T-helper 1 cell (primary cell): ENCODE measurements around the gene MUC4.
"Not testable (repeated sequence)": the region's sequence is repeated elsewhere in the genome, so short reads cannot be mapped to it uniquely, and the experiment has no call there.

Source experiments
- DNase-seq, 5 donors: peaks; one replicate each; pipeline ENCODE4 v3.0.0-alpha.2; 2012 to 2020

Gene MUC4

DNA sequence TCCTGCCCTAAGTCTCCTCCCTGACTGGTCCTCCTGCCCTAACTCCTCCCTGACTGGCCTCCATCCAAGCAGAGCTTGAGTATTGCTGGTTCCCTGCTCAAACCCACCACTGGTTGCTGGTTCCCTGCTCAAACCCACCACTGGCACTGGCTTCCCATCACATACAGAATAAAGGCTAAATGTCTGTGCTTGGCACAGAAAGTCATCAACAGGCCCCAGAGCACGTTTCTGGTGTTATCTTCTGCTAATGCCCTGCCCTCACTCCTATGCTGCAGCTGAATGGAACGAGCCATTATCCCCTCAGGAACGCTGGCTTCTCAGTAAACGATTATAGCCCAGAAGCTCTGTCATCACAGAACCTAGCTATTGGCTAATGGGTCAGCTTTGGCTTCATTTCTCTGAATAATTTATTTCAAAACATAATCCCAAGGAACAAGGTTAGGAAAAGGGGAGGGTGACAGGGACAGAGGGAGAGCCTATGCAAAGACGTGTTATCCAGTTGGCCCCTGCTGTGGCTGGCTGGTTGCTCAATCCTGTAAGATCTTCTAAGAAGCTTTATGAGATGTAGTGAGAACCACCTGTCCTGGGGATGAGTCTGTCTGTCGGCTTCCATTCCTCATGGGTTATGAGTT is 97.2 kb downstream of the MUC4 start:
- peak in 1 of 5 donors; percentile 25 for DNase-seq

DNA sequence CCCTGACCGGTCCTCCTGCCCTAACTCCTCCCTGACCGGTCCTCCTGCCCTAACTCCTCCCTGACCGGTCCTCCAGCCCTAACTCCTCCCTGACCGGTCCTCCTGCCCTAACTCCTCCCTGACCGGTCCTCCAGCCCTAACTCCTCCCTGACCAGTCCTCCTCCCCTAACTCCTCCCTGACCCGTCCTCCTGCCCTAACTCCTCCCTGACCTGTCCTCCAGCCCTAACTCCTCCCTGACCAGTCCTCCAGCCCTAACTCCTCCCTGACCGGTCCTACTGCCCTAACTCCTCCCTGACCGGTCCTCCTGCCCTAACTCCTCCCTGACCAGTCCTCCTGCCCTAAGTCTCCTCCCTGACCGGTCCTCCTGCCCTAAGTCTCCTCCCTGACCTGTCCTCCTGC is 98.6 kb downstream of the MUC4 start:
- not testable (repeated sequence) for DNase-seq

- DNase-seq = peak in 1 of 5 donors; percentile 46
These were observed 99.2 kb downstream of the MUC4 start for GRCh38 chr3:195712535-195712910.

DNA sequence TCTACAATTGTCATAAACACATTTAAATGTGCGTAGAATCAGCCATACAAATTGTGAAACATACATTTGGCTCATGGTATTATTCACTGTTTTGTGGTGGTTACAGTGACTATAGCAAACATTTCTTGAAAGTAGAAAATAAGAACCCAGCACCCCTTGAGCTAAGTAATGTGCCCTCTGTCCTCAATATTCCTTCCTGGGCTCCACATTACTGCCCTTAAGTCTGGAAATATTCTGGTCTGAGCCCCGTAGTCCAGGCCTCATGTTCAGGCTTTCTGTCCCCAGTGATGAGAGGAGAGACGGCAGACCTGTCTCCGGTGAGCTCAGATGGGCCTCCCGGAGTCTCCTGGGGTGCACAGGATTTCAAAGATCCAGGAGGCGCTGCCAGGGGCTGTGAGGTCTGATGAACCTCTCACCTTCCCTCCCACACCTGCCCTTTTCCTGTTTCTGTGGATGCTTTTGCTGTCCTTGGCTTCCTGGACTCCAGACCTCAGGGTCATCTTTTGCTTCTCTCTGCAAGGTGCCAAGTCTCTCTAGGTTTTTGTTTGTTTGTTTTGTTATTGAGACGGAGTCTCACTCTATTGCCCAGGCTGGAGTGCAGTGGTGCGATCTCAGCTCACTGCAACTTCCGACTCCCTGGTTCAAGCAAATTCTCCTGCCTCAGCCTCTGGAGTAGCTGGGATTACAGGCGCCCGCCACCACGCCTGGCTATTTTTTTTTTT is 99.8 kb downstream of the MUC4 start:
- DNase-seq = peak in 1 of 5 donors; percentile 26

DNA sequence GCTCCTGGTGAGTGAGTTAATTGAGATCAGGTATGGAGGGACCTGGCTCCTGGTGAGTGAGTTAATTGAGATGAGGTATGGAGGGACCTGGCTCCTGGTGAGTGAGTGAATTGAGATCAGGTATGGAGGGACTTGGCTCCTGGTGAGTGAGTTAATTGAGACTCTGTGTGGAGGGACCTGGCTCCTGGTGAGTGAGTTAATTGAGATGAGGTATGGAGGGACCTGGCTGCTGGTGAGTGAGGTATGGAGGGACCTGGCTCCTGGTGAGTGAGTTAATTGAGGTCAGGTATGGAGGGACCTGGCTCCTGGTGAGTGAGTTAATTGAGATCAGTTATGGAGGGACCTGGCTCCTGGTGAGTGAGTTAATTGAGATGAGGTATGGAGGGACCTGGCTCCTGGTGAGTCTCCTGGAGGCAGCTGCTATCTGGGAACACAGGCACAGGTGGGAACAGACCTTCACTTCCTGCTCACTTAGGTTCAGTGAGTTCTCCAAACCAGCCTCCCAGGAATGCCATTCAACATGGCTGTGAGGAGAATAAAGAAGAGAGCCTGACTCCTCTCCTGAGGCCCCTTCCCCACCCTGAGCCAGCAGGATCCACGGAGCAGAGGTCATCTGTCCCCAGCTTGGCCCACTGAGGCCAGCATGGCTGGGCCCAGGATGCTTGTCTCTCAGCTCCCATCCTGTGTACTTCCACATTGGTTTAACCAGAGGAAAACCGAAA is 100.5 kb downstream of the MUC4 start:
- DNase-seq = peak in 1 of 5 donors; percentile 8

GRCh38 chr3:195710126-195710905 is 101.4 kb downstream of the MUC4 start:
- peak in 1 of 5 donors; percentile 10 for DNase-seq

GRCh38 chr3:195709676-195710085 is 102.0 kb downstream of the MUC4 start:
- DNase-seq = peak in 1 of 5 donors; percentile 10

GRCh38 chr3:195708626-195709481 is 102.9 kb downstream of the MUC4 start:
- DNase-seq = peak in 1 of 5 donors; percentile 10

DNA sequence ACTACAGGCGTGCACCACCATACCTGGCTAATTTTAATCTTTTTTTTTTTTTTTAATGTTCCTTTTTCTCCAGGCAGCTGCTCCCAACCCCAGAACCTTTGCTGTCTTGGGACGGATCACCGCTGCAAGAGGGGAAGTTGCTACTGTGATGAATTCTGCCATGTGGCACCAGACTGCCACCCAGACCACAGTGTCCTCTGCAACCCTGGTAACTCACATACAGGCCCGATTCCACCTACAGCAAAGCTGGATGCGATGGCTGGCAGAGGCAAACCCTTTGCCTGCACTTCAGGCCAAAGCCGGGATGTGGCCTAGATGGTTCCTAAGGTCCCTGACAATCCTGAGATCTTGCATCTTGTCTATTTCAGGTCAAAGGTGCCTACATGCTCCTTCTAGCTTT is 103.7 kb downstream of the MUC4 start:
- peak in 1 of 5 donors; percentile 7 for DNase-seq

GRCh38 chr3:195705081-195705991 is 106.4 kb downstream of the MUC4 start:
- no peak for DNase-seq

GRCh38 chr3:195704433-195704999 is 107.2 kb downstream of the MUC4 start:
- DNase-seq = no peak

GRCh38 chr3:195703776-195704175 is 108.0 kb downstream of the MUC4 start:
- DNase-seq = no peak

GRCh38 chr3:195701042-195701915 is 110.5 kb downstream of the MUC4 start:
- no peak for DNase-seq

- DNase-seq = no peak
These were observed 111.4 kb downstream of the MUC4 start for GRCh38 chr3:195700319-195700718.

DNA sequence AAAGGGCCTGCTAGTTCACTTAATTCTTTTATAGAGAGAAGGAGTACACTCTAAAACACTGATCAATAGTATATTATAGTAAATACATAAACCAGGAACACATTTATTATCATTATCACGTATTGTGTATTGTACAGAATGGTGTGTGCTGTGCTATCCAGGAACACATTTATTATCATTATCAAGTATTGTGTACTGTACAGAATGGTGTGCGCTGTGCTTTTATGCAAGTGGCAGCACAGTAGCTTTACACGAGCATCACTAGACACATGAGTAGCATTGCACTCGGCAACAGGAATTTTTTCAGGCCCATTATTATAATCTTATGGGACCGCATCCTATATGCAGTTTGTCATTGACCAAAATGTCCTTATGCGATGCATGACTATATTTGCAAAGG is 111.9 kb downstream of the MUC4 start:
- DNase-seq = no peak

GRCh38 chr3:195699388-195699771 is 112.3 kb downstream of the MUC4 start:
- DNase-seq = no peak

- no peak for DNase-seq
These were observed 112.9 kb downstream of the MUC4 start for GRCh38 chr3:195698647-195699387.

GRCh38 chr3:195698325-195698646 is 113.4 kb downstream of the MUC4 start:
- DNase-seq = no peak
